ENCODE results near the gene SLC45A1. TPM values are rescaled to one million over a fixed set of nuclear protein-coding genes. Genes with fewer than 3 reads are reported as not detected.
A peak's percentile ranks its signal among the peaks of the same experiment; 100 is the strongest.

The SLC45A1 gene
- total RNA-seq, 1 donor from 2014 or later: 3.3 TPM

- no peak for DNase-seq (ENCODE audit: low spot score)
These were observed 6.7 kb upstream of the SLC45A1 start for GRCh38 chr1:8311068-8311718.

- DNase-seq (ENCODE audit: low spot score): no peak
These were observed 5.4 kb upstream of the SLC45A1 start for GRCh38 chr1:8312235-8313218.

GRCh38 chr1:8313231-8313630, 4.7 kb upstream of the SLC45A1 start:
- no peak for DNase-seq (ENCODE audit: low spot score)

- peak; percentile 85 for DNase-seq (ENCODE audit: low spot score)
These were observed 3.3 kb upstream of the SLC45A1 start for GRCh38 chr1:8314346-8315280.

DNA sequence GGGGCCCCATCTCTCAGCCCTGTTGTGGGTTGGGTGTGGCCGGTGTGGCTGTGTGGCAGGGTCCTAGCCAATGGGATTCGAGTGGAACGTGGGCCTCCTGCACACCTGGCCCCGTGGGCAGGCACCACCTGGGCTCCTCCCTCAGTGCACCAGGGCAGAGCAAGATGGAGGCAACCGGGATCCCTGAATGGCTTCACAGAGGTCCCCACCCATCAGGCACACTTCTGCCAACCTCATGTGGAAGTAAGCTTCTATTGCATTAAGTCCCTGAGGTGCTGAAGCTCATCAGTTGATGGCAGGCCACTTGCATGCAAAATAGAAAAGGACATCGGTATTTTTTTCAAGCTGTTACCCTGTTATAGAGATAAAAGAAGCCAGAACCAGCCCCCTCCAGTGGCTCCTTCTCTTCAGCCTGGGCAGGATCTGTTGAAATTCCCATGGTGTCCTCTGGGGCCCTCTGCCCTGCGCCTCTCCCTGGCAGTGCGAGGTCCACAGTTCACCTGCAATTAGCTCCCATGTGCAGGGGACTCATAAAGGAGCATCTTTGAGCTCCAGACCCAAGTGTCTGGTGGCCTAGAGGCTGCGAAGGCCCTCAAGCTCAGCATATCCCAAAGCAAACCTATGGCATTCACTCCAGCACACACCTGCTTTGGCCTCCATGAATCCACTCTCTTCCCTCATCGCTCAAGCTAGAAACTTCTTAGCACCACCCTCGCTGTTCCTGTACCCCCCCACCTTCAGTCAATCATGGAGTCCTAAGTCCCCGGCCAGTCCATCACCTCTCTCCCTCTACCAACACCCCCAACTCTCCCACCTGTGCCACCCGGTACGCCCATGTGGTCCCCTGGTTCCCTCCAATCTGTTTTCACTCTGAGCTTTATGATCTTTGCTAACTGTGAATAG, 2.1 kb upstream of the SLC45A1 start:
- no peak for DNase-seq (ENCODE audit: low spot score)

DNA sequence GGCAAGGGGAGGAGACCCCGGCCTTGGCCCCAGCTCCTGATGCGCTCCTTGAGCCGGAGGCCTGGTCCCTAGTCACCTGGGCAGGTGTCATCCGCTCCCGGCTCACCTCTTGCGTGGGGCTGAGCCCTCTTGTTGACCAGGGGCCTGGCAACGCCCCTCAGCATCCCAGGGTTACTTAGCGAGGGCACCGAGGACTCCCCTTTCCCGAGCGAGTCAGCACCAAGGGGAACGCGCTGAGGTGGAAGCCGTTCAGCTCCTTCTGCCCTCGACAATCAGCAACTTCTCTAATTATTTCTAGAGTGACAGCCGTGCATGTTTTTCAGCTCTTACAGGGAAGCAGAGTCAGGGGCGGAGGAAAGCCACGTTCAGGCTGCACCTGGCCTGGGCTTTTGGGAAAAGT, 522 bp downstream of the SLC45A1 start:
- no peak for DNase-seq (ENCODE audit: low spot score)

DNA sequence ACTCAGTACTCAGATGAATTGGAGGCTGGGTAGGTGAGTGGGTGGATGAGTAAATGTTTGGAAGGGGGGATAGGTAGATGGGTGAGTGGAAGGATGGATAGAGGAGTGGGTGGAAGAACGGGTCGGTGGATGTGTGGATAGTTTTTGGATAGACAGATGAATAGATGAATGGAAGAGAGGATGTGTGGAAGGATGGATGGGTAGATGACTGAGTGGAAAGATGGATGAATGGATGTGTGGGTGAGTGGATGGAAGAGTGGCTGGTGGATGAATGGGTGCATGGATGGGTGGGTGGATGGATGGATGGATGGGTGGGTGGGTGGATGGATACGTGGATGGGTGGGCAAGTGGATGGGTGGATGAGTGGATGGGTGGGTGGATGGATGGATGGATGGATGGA, 3.7 kb downstream of the SLC45A1 start:
- no peak for DNase-seq (ENCODE audit: low spot score)

DNA sequence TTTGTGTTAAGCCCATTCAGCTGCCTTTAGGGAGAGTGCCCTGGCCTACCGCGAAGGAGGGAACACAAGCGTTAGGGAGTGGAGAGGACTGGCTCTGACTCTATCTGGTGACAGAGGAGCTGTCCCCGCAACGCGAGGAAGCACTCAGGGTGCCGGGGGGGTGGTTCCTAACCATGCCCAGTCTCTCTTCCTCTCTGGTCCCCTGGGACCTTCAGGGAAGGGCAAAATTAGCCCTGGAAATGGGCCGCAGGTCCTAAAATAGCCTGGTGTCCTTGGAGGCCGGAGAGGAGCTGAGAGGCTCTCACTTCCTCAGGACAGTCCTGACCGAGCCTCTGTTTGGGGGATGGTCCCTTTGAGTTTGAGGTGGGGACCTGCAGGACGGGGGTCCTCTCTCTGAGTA, 5.8 kb downstream of the SLC45A1 start:
- DNase-seq (ENCODE audit: low spot score): no peak

- DNase-seq (ENCODE audit: low spot score): no peak
These were observed 6.4 kb downstream of the SLC45A1 start for GRCh38 chr1:8324176-8324810.

GRCh38 chr1:8325771-8326170, 7.9 kb downstream of the SLC45A1 start:
- DNase-seq (ENCODE audit: low spot score): no peak

GRCh38 chr1:8326265-8326664, 8.4 kb downstream of the SLC45A1 start:
- no peak for DNase-seq (ENCODE audit: low spot score)

DNA sequence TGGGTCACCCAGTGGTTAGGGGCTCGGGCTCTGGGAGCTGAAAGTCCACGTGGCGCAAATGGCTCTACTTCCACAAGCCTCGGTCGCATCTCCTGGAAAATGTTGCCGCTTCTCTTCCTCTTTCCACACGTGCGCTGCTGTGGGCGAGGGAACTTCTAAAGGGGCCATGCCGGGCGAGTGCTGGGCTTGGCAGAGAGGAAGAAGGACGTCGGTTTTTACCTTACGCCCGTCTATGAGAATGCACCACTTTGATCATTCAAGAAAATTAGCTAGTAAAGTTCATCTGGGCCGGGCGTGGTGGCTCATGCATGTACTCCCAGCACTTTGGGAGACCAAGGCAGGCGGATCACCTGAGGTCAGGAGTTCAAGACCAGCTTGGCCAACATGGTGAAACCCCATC, 10.4 kb downstream of the SLC45A1 start:
- no peak for DNase-seq (ENCODE audit: low spot score)

DNA sequence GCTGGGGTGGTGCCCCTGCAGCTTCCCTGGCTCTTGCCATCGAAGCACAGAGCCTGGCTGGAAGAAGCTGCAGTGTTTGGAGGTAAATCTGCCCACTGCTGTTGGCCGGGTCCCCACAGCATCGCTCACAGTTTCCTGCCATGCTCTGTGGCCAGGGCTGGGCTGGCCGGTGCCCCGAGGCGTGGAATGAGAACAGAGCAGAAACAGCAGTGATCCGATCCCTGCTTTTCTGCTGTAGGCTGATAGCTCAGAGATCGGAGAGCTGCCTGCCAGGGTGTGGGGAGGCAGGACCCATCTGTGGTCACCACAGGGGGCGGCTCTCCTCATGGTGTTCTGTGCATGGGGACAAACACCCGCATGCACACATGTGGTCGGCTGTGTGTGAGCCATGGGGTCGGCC, 11.5 kb downstream of the SLC45A1 start:
- DNase-seq (ENCODE audit: low spot score): no peak

DNA sequence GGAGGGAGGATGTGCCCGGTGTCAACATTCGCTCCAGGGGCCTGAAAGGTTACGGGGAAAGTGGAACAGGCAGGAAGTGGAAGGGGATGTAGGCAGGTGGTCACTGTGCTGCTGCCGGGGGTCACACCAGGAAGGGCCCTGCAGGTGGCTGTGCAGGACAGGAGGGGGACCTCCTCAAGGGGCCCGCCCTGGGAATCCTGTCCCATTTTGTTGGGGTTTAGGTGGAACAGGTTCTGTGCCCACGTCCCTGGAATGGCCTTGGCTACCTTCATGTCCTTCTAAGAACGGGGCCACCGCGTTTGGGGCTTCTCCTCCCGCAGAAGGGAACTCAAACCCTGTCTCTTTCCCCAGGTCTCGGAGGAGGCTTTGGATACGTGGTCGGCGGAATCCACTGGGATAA, 11.9 kb downstream of the SLC45A1 start:
- no peak for DNase-seq (ENCODE audit: low spot score)

DNA sequence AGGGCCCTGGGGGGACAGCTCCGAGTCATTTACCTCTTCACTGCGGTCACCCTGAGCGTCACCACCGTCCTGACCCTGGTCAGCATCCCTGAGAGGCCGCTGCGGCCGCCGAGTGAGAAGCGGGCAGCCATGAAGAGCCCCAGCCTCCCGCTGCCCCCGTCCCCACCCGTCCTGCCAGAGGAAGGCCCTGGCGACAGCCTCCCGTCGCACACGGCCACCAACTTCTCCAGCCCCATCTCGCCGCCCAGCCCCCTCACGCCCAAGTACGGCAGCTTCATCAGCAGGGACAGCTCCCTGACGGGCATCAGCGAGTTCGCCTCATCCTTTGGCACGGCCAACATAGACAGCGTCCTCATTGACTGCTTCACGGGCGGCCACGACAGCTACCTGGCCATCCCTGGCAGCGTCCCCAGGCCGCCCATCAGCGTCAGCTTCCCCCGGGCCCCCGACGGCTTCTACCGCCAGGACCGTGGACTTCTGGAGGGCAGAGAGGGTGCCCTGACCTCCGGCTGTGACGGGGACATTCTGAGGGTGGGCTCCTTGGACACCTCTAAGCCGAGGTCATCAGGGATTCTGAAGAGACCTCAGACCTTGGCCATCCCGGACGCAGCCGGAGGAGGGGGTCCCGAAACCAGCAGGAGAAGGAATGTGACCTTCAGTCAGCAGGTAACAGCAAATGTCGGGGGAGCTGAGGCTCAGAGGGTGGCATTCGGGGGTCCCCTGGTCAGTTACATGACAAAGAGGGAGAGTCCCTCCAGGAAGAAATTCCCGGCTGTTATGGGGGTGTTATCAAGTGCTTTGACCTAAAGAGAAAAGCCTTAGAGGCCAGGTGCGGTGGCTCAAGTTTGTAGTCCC, 12.6 kb downstream of the SLC45A1 start:
- DNase-seq (ENCODE audit: low spot score): no peak

DNA sequence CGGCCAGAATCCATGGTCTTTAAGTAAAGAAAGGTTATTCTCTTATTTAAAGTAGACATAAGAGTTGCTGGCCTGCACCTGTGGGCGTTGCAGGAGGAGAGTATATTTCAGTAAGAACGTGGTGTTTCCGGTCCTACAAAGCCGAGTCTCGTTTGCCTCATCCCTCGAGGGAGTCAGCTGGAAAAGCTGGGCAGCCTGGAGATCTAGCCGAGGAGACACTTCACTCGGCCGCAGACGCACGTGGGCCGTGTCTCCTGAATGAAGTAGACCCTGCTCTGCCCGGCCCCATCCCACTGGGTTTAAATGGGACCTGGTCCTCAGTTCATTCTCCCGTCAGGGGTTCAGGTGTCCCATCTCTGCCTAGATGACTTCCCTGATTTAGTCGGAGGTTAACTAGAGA, 14.9 kb downstream of the SLC45A1 start:
- no peak for DNase-seq (ENCODE audit: low spot score)

GRCh38 chr1:8333246-8333987, 15.5 kb downstream of the SLC45A1 start:
- no peak for DNase-seq (ENCODE audit: low spot score)

GRCh38 chr1:8334106-8334851, 16.4 kb downstream of the SLC45A1 start:
- no peak for DNase-seq (ENCODE audit: low spot score)
